HEK293T (cell line): ENCODE results near the gene MELK.

ENCODE experiments used
- ARNT ChIP-seq: fragments of 450-650 bp; IDR thresholded peaks from 2 replicates; pipeline ENCODE4 v1.6.1; 2017; ENCODE audit warnings: mild to moderate bottlenecking
- BHLHE40 ChIP-seq: fragments of 450-650 bp; IDR thresholded peaks from 2 replicates; pipeline ENCODE4 v1.6.1; 2016; ENCODE audit warnings: mild to moderate bottlenecking, moderate library complexity, borderline replicate concordance
- CTBP1 ChIP-seq: fragments of 450-650 bp; IDR thresholded peaks from 2 replicates; pipeline ENCODE4 v1.6.1; 2016; ENCODE audit warnings: borderline replicate concordance
- ELF4 ChIP-seq: fragments of 450-650 bp; IDR thresholded peaks from 2 replicates; pipeline ENCODE4 v1.6.1; 2017; ENCODE audit warnings: antibody characterized with exemption
- FOXA1 ChIP-seq: fragments of 450-650 bp; IDR thresholded peaks from 2 replicates; pipeline ENCODE4 v1.6.1; 2016; ENCODE audit warnings: mild to moderate bottlenecking
- FOXK2 ChIP-seq: fragments of 450-650 bp; IDR thresholded peaks from 2 replicates; pipeline ENCODE4 v1.6.1; 2016; ENCODE audit warnings: mild to moderate bottlenecking
- FOXM1 ChIP-seq: fragments of 450-650 bp; IDR thresholded peaks from 2 replicates; pipeline ENCODE4 v1.6.1; 2017; ENCODE audit warnings: mild to moderate bottlenecking, borderline replicate concordance
- HDGF ChIP-seq: fragments of 450-650 bp; IDR thresholded peaks from 2 replicates; pipeline ENCODE4 v1.6.1; 2017; ENCODE audit warnings: antibody characterized with exemption, borderline replicate concordance
- NFRKB ChIP-seq: fragments of 450-650 bp; IDR thresholded peaks from 2 replicates; pipeline ENCODE4 v1.6.1; 2016; ENCODE audit warnings: mild to moderate bottlenecking, moderate library complexity
- SP1 ChIP-seq: fragments of 450-650 bp; IDR thresholded peaks from 2 replicates; pipeline ENCODE4 v1.6.1; 2017
- SUZ12 ChIP-seq: fragments of 450-650 bp; IDR thresholded peaks from 2 replicates; pipeline ENCODE4 v1.6.1; 2016; ENCODE audit warnings: mild to moderate bottlenecking
- TARDBP ChIP-seq: fragments of 450-650 bp; IDR thresholded peaks from 2 replicates; pipeline ENCODE4 v1.6.1; 2016
- TF ChIP-seq, protein P1 (sequence below): fragments of 450-650 bp; IDR thresholded peaks from 2 replicates; pipeline ENCODE4 v1.6.1; 2016

DNA sequence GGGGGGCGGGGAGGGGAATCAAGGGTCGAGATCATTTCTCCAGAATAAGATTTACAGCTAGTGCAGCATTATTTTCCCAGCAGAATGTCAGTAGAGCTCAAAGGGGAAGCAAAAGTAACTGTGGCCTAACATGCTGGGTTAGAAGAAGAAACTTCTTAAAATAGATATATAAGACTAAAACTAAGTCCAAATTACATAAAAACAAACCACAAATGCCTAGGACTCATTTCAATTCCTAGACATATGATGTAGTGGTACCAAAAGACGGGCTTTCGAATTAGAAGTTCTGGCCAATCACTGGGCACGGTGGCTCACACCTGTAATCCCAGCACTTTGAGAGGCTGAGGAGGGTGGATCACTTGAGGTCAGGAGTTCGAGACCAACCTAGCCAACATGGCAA lies 20.8 kb upstream of the MELK start:
- TF ChIP-seq SUZ12 (no peak), ARNT (no peak), FOXM1 (no peak), BHLHE40 (no peak), SP1 (no peak), TARDBP (no peak), ELF4 (no peak), FOXK2 (no peak), NFRKB (no peak), HDGF (no peak), FOXA1 (no peak), CTBP1 (no peak)
- TF ChIP-seq, protein P1, sequence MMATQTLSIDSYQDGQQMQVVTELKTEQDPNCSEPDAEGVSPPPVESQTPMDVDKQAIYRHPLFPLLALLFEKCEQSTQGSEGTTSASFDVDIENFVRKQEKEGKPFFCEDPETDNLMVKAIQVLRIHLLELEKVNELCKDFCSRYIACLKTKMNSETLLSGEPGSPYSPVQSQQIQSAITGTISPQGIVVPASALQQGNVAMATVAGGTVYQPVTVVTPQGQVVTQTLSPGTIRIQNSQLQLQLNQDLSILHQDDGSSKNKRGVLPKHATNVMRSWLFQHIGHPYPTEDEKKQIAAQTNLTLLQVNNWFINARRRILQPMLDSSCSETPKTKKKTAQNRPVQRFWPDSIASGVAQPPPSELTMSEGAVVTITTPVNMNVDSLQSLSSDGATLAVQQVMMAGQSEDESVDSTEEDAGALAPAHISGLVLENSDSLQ: no peak
